GM20000 (cell line): ENCODE results near the gene MEIS3.
"Not testable (repeated sequence)": the region's sequence is repeated elsewhere in the genome, so short reads cannot be mapped to it uniquely, and the experiment has no call there.

ENCODE experiments used
- DNase-seq: peaks from one replicate; pipeline ENCODE4 v3.0.0; 2012; ENCODE audit warnings: low spot score
- TF ChIP-seq, protein P1 (sequence below): IDR thresholded peaks from 2 replicates; pipeline ENCODE4 v1.5.1; 2012; ENCODE audit warnings: mild to moderate bottlenecking, control low read depth; ENCODE audit errors: extremely low read depth, missing control alignments

Gene MEIS3

GRCh38 chr19:47413941-47414340 is 5.4 kb downstream of the MEIS3 start:
- no peak for DNase-seq
- TF ChIP-seq, protein P1, sequence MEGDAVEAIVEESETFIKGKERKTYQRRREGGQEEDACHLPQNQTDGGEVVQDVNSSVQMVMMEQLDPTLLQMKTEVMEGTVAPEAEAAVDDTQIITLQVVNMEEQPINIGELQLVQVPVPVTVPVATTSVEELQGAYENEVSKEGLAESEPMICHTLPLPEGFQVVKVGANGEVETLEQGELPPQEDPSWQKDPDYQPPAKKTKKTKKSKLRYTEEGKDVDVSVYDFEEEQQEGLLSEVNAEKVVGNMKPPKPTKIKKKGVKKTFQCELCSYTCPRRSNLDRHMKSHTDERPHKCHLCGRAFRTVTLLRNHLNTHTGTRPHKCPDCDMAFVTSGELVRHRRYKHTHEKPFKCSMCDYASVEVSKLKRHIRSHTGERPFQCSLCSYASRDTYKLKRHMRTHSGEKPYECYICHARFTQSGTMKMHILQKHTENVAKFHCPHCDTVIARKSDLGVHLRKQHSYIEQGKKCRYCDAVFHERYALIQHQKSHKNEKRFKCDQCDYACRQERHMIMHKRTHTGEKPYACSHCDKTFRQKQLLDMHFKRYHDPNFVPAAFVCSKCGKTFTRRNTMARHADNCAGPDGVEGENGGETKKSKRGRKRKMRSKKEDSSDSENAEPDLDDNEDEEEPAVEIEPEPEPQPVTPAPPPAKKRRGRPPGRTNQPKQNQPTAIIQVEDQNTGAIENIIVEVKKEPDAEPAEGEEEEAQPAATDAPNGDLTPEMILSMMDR, result no peak

GRCh38 chr19:47411696-47412095 is 7.6 kb downstream of the MEIS3 start:
- DNase-seq, result not testable (repeated sequence)

DNA sequence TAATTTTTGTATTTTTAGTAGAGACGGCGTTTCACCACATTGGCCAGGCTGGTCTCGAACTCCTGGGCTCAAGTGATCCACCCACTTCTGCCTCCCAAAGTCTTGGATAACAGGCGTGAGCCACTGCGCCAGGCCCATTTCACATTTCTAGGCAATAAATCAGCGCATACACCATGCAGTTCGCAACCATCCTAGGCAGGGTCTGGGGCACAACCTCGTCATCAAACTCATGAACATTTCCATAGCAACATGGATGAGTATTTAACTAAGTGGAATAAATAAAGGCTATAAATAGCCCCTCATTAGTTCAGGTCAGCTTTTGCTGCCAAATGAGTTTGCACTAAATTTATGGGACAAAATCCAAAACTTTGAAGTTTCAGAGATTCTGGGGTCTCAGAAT is 8.2 kb downstream of the MEIS3 start:
- DNase-seq, result no peak
- TF ChIP-seq, protein P1, result no peak

- TF ChIP-seq, protein P1, result no peak
Measured at GRCh38 chr19:47408156-47408938, 11.0 kb downstream of the MEIS3 start.

GRCh38 chr19:47407417-47407774 is 11.9 kb downstream of the MEIS3 start:
- no peak for DNase-seq
- TF ChIP-seq, protein P1, result no peak

More at GRCh38 chr19:47408156-47408938, 11.0 kb downstream of the MEIS3 start:
- no peak for DNase-seq

DNA sequence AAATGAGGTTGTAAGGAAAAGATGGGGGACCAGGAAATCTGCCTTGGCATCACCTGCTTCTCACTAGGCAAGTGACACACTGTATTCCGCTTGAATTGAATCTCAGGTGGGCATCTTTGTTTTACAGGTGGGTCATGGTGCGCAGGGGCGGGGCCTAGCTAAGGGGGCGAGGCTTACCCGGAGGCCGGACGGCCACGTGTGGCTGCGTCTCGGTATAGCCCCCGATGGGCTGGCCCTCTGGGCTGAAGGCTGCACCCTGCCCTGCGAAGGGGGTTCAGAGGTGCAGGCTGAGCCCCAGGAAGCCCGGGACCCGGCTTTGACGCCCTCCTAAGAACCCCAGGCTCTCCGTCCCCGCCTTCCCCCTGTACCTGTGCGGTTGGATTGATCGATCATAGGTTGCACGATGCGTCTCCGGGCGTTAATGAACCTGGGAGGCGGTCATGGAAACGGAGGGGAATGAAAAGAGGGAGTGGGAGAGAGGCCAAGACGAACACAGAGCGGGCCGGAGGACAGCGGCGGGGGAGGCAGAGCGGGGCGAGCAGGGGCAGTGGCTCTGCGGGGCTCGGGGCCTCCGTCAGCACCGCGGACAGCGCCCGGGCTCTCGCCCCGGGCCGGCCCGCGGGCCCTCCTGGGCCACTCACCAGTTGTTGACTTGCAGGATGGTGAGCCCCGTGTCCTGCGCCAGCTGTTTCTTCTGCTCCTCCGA is 12.5 kb downstream of the MEIS3 start:
- TF ChIP-seq, protein P1, result no peak
- DNase-seq, result no peak

DNA sequence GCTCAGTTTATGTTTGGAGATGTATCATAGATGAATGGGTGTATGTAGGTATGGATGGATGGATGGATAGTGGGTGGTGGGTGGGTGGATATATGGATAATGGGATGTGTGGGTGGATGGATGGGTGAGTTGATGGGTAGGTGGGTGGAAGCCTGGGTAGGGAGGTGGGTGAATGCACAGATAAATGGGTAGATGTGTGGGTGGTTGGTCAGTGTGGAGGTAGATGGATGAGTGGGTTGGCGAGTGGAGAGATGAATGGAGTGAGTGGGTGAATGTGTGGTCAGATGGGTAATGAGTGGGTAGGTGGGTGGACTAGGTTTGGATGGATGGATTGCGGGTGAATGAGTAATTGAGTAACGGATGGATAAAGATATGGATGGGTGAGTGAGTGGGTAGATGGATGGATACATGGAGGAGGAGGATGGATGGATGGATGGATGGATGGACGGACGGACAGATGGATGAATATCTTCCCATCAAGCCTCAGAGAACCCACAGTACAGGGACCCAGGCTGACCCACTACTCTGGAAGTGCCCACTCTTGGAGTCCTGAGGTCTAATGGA is 13.4 kb downstream of the MEIS3 start:
- DNase-seq, result no peak

More for the DNA sequence above, 13.4 kb downstream of the MEIS3 start:
- TF ChIP-seq, protein P1, result no peak
